GM21529 (cell line): Measurements from ENCODE around the gene ZMAT3.
"Not testable (repeated sequence)": the region's sequence is repeated elsewhere in the genome, so short reads cannot be mapped to it uniquely, and the experiment has no call there.

Experiments used
- ATAC-seq: cut with Tn5 transposase; IDR thresholded peaks from one replicate; pipeline ENCODE4 v1.9.1; 2021; ENCODE audit not compliant: unreplicated experiment

The ZMAT3 gene

DNA sequence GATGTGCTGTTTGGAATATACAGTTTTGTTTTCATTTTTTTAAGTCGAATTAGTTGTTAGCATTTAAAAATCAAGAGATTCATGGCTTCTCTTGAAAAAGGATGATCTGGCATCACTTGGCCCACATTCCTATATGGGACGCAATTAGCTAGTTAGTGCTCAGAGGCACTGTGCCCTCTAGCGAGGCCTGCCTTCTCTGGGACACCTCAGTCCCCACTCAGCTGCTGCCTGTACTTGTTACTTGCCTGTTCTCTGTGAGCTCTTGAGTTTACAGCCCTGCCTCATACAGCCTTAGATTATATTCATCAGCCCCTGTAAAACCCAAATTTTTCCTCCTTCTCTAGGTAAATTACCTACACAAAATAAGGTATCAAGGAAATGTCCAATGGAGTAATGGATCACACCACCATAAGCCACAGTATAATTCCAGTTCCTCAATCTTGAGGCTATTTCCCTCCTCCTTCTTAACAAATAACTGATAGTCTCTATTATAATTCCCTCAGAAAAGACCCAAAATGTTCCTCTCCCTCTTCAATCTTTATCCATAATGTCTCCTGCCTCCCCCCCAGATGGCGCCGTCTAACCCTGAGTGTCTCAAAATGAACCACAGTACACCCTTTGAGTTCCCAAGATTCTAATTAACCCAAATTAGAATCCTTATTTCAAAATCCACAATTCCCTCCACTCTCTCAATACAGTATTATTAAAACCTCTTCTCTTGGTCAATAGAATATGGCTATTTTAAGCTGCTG lies 2.7 kb downstream of the ZMAT3 start:
- ATAC-seq, result no peak

DNA sequence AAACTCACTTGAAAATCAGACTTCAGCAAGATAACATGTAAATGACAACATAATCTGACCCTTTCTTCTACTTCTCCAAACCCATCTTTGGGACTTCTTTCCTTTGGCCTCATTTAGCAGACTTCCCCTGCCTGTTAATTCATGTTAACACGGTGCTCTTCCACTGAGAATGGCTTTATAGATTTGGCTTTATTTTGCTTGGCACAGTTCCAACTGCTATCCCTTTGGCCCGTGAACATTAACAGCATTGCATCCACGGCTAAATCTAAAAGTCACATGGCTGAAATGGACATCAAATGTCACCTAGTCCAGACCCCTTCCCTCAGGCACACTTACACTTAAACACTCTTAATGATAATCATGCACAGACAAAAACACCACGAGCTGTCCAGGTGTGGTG lies 3.8 kb downstream of the ZMAT3 start:
- ATAC-seq, result no peak

DNA sequence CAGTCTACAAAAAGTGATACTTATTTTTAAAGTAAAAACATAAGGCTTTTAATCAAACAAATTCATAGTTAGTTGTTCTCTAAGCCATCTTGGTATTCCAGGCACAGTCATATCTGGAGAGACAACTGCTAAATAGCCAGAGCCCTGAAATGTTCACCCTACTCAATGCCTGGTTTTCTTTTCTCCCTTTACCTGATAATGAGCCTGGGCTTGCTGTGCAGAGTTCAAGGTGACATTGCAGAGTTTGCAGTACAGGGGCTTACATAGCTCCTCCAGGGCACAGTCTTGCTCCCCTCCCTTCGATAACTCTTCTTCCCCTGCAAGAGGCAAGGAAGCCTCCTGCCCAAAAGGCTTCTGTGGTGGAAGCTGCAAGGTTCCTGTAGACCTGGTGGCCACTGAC lies 4.3 kb downstream of the ZMAT3 start:
- ATAC-seq, result no peak

DNA sequence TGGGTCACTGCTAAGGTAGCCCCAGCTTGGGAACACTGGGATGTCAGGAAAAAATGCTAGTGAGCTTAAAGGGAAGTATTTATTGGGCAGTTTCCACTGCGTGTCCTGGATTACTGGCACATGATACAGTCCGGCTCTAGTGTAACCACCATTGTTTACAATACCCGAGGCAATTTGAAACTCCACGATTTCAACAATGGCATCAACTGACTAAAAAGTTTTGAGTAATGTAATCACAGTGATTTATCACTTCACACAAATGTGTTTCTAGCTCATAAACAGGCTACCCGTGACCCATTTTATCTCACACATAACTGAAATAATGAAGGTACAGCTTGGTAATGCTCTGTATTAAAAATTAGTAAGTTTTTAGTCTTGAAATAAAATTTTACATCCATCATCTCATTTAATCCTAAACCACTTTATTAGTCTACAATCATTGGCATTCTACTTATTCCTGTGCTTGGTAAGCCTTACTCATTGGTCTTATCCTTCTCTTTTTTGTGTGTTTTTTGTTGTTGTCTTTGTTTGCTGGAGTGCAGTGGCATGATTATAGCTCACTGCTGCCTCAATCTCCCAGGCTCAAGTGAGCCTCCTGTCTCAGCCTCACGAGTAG lies 7.6 kb downstream of the ZMAT3 start:
- no peak for ATAC-seq

- ATAC-seq, result no peak
These were observed 15.3 kb downstream of the ZMAT3 start for GRCh38 chr3:179056326-179056725.

- not testable (repeated sequence) for ATAC-seq
These were observed 17.0 kb downstream of the ZMAT3 start for GRCh38 chr3:179054565-179054964.

GRCh38 chr3:179046497-179047353 lies 24.9 kb downstream of the ZMAT3 start:
- peak; percentile 82 for ATAC-seq

GRCh38 chr3:179045719-179046402 lies 25.7 kb downstream of the ZMAT3 start:
- ATAC-seq, result peak; percentile 65

DNA sequence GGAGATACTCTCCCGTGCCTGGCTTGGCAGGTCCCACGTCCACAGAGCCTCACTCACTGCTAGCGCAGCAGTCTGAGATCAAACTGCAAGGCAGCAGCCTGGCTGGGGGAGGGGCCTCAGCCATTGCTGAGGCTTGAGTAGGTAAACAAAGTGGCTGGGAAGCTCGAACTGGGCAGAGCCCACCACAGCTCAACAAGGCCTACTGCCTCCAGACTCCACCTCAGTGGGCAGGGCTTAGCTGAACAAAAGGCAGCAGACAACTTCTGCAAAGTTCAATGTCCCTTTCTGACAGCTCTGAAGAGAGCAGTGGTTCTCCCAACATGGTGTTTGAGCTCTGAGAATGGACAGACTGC lies 32.7 kb downstream of the ZMAT3 start:
- ATAC-seq, result not testable (repeated sequence)

DNA sequence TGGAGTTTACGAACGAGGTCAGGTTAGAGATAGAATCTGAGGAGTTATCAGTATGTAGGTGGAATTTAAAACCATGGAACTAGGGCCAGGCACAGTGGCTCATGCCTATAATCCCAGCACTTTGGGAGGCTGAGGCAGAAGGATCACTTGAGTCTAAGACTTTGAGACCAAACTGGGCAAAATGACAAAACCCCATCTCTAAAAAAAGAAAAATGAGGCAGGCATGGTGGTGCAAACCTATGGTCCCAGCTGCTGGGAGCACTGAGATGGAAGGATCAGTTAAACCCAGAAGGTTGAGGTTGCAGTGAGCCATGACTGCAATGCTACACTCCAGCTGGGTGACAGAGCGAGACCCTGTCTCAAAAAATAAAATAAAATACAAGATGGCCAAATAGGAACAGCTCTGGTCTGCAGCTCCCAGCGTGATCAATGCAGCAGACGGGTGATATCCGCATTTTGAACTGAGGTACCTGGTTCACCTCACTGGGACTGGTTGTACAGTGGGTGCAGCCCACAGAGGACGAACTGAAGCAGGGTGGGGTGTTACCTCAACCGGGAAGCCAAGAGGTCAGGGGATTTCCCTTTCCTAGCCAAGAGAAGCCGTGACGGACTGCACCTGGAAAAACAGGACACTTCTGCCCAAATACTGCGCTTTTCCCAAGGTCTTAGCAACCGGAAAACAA lies 33.3 kb downstream of the ZMAT3 start:
- ATAC-seq, result no peak

DNA sequence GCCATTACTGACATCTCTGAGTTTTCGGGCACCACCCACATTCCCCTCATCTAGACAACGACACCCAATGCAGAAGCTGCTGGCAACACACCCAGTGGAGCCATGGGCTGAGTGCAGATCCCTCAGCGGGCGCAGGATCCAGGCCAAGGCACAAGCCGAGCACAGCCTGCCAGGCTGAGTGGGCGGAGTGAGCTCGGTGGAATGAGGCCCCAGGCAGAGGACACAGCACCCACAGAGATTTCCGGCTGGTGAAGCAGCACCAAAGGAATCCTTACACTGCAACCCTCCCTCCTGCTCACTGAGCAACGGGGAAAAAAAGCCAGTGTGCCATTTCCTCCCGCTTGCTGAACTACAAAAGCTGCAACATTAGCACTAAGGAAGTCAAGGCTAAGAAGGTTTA lies 34.3 kb downstream of the ZMAT3 start:
- ATAC-seq, result no peak

DNA sequence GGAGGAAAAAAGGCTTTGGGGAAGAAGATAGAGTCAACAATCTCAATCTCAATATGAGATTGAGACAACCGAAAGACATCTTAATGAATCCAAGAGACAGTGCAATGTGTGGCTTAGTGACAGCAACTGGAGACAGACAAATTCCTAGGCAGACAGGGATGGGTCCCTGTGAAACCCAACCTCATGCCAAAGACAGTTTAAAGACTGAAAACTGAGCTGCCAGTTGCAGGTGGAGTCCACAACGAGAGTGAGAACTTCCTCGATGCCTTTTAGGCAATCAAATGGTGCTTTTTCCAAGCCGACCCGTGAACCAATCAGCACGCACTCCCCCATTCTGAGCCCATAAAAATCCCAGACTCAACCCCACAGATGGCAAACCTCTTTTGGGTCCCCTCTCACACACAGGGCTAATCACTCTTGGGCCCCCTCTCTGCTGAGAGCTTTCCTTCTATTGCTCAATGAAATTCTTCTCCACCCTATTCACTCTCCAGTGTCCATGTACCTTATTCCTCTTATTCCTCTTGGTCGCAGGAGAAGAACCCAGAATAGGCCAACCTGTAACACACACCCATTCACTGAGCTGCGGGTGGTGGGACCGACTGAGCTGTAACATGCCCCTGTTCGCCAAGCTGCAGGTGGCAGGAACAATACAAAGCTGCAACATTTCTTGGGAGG lies 34.8 kb downstream of the ZMAT3 start:
- ATAC-seq, result no peak

GRCh38 chr3:179036226-179036625 lies 35.4 kb downstream of the ZMAT3 start:
- no peak for ATAC-seq

GRCh38 chr3:179035232-179035631 lies 36.4 kb downstream of the ZMAT3 start:
- ATAC-seq, result no peak

- not testable (repeated sequence) for ATAC-seq
These were observed 38.3 kb downstream of the ZMAT3 start for GRCh38 chr3:179033304-179033657.

GRCh38 chr3:179032454-179033303 lies 38.9 kb downstream of the ZMAT3 start:
- not testable (repeated sequence) for ATAC-seq

GRCh38 chr3:179029096-179029495 lies 42.5 kb downstream of the ZMAT3 start:
- ATAC-seq, result no peak

- ATAC-seq, result no peak
These were observed 43.2 kb downstream of the ZMAT3 start for GRCh38 chr3:179028408-179028807.

- ATAC-seq, result no peak
These were observed 44.2 kb downstream of the ZMAT3 start for GRCh38 chr3:179027326-179027900.
